DMS153 treated with DMSO at 0.1 percent for 48 hours (cell line): ENCODE measurements around the gene SOX6.
"Not testable (repeated sequence)": the region's sequence is repeated elsewhere in the genome, so short reads cannot be mapped to it uniquely, and the experiment has no call there.

Experiments
- DNase-seq: peaks from one replicate; lab custom pipeline; 2025; ENCODE audit not compliant: unreplicated experiment; lab: John Stamatoyannopoulos, UW

The SOX6 gene

DNA sequence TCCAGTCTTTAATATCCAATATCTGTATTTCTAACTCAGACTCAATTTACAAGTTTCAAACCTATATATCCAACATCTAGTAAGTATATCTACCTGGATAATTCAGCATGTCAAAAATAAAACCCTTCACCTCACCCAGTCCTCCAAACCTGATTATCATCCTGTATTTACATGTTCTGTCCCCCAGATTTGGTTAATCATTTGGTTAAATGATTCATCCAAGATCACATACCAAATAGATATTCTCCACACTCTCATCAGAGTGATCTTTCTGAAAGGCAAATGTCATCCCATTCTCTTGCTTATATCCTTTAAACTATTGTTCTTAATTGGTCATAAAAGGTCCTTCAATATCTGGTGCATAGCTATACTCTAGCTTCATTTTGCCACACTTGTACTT lies 199.0 kb downstream of the SOX6 start:
- no peak for DNase-seq

DNA sequence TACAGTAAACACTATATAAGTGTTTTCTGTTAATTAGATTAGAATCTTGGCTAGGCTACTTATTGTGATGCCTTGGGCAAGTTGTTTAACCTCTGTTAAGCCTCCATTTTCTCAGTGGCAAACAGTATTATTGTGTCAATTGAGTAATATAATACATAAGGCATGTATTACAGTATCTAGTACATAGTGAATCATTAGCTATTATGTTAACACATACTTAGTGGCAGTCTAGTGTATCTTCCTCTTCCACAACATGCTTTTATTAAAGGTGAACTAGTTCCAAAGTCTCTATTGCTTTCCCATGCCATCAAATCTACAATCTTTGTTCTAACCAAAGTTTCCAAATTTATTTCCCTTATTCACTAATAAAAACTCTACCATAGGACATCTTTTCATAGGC lies 200.9 kb downstream of the SOX6 start:
- DNase-seq = no peak

DNA sequence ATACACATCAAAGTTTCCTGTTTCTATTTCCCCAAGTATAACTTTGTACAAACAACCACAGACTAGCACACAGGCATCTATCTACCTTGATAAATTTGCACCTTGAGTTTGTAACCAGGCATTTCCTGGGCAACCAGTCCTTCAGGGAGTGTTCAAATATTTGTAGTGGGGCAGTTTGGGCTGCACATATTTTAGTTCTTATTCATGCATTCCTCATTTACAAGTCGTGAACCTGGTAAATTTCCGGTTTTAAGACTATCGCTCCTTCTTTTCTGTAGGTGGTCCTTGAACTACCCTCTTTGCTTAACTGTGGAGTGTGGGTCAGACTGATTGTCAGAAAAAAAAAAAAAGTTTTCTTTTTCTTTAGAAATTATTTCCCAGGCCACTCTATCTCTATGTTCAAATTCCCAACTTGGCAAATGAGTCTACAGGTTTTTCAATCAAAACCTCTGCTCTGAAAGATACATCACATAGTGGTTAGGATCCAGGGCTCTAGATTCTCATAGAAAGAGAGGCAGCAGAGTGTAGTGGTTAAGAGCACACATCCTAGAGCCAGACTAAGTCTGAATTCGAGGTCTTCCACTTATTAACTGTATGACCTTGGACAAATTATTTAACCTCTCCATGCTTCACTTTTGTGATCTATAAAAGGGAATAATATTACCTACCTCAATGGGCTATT lies 201.5 kb downstream of the SOX6 start:
- no peak for DNase-seq

DNA sequence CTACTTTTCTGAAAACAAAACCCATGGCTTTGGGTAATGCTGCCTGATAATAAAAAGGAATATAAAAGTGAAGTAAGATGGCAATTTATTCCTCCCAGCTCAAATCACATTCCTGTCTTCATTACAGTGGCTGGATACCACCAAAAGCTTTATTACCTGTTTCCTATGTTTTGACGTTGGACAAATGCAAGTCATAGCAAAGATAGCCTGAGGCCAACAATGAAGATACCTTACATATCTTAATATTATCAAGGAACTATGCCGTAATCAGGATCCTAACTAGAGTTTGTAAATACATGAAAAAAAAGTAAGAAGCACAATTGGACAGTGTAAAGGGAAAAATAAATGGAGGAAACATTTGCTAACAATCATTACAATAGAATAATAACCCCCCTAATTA lies 202.4 kb downstream of the SOX6 start:
- DNase-seq = no peak

DNA sequence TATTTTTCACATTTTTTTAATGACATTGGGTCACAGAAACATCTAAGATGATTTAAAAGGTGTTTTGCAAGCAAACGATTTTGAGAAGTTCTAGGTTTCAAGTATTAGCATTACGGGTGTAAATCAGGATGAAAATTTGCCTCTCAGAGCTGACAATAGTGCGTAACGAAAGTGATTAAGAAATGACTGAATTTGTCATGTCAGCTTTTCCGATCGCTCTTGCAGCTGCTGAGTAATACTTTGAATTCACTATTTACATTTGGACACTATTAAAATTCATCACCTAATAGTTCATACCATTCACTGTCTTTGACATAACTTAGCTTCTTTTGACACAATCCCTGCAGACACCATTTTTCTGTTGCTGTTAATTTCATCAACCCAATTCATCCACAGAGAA lies 205.2 kb downstream of the SOX6 start:
- DNase-seq = no peak

DNA sequence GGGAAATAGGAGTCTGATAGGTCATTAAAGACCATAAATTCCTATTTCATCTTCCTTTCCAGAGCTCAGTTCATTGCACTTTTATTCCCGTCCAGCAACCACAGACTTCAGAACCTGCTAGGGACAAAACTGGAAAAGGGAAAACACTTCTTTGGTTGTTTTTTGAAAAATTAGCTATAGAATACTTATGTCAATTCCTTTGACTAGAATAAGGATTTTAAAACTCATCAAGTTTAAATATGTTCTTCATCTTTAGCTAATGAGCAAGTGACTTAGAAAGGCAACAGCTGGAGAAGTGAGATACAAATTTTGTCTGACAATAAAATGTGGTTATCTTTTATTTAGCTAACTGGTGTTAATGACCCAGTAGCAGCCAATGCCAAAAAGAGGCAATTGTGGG lies 206.9 kb downstream of the SOX6 start:
- no peak for DNase-seq

DNA sequence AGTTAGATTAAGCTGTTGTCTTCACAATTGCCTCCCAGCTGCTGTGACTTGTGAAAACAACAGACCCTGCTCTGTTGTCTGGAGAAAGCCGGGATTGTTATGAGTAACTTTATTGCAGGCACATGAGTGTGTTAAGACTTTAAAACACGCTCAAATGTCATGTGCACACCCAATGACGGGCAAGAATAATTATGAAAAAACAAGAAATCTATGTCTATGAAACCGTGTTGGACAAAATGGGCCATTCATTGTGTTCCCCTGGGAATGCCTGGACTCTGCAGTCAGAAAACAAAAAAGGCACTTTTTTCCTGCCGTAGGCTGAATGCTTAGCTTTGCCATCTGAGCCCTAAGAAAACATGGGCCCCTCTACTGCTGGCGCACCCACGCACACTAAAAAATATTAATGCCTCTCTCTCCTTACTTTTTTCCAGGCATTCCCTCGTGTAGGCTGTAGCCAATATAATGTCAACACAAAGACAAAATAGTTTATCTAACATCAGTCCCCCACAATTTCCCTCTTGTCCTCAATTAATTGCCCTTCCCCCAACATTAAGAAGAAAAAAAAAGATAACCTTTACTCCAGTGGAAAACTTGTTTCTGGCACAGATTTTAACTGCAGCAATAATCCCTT lies 207.9 kb downstream of the SOX6 start:
- no peak for DNase-seq

DNA sequence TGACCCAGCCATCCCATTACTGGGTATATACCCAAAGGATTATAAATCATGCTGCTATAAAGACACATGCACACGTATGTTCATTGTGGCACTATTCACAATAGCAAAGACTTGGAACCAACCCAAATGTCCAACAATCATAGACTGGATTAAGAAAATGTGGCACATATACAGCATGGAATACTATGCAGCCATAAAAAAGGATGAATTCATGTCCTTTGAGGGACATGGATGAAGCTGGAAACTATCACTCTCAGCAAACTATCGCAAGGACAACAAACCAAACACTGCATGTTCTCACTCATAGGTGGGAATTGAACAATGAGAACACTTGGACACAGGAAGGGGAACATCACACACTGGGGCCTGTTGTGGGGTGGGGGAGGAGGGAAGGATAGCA lies 209.4 kb downstream of the SOX6 start:
- DNase-seq = not testable (repeated sequence)

DNA sequence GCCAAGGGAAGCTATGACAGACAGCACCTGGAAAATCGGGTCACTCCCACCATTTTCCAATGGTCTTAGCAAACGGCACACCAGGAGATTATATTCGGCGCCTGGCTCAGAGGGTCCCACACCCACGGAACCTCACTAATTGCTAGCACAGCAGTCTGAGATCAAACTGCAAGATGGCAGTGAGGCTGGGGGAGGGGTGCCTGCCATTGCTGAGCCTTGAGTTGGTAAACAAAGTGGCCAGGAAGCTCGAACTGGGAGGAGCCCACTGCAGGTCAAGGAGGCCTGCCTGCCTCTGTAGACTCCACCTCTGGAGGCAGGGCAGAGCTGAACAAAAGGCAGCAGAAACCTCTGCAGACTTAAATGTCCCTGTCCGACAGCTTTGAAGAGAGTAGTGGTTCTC lies 214.7 kb downstream of the SOX6 start:
- not testable (repeated sequence) for DNase-seq

DNA sequence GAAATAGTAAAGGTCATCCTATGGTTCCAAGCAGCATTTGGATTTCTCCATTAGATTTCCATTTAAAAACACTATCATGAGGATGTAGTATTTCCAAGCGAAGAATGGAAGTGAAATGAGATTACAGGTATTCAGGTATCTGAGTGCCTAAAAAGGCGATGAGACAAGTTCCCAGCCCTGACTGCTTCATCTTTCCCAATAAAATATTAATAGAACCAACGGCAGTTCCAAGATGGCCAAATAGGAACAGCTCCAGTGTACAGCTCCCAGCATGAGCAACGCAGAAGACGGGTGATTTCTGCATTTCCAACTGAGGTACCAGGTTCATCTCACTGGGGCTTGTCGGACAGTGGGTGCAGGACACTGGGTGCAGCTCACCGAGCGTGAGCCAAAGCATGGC lies 215.2 kb downstream of the SOX6 start:
- not testable (repeated sequence) for DNase-seq

DNA sequence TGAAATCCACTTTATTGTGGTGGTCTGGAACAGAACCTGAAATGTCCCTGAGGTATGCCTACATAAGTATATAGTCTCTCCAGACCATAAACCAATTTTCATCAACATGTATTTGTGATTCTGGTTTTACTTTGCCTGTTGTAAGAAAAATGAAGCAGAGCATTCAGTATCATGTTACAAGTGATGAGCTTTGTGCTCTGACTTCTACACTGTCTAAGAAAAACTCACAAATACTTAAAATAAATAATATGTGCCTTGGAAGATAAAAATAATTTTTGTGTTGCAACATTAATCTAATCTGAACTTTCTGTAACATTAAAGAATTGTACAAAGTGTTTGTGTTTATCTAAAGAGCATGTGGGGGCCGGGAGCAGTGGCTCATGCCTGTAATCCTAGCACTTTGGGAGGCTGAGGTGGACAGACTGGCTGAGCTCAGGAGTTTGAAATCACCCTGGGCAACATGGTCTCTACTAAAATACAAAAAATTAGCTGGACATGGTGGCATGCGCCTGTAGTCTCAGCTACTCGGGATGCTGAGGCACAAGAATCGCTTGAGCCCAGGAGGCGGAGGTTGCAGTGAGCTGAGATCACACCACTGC lies 219.5 kb downstream of the SOX6 start:
- no peak for DNase-seq

DNA sequence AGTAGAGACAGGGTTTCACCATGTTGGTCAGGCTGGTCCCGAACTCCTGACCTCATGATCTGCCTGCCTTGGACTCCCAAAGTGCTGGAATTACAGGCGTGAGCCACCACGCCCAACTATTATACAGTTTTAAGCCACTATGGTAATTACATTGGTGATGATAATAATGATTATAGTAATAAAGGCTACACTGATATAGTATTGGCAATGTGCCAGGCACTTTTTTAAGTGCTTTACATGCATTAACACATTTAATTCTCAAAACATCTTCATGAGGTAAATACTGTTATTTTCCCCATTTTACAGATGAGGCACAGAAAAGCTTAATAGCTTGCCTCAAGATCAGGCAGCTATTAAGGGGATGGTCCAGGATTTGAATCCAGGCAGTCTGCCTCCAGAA lies 222.5 kb downstream of the SOX6 start:
- no peak for DNase-seq

DNA sequence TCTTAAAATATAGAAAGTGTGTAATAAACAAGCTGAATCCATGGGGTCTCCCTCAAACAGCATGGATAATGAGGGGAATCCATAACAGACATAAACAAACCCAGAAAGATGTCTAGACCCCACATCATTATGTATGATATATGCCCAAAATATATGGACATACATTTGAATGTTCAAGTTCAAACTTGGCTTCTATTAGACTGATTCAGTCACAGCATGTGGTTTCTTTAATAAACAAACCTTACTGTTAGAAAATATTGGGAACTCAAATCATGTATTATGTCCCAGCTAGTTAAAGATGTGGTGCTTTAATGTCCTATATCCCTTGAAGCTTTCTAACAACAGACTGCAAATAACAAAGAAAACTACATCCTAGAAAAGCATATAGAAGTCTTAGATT lies 228.6 kb downstream of the SOX6 start:
- DNase-seq = no peak

DNA sequence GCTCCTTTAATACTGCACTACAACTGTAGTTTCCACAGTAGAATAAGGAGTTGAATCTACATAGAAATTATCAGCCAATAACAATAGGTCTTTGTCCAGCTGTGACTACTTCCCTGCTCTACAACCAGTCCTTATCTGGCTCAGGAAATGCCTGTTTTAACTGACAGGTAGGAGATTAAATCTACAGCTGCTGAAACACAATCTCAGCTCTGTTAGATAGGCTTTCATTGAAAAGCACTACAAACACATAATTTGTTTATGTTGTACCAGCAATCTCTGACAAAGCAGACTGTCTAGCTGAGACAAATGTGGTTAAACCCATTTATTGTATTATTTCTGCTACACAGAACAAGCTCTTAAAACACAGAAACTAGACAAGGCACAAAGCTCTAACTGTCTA lies 230.0 kb downstream of the SOX6 start:
- DNase-seq = peak; percentile 88

DNA sequence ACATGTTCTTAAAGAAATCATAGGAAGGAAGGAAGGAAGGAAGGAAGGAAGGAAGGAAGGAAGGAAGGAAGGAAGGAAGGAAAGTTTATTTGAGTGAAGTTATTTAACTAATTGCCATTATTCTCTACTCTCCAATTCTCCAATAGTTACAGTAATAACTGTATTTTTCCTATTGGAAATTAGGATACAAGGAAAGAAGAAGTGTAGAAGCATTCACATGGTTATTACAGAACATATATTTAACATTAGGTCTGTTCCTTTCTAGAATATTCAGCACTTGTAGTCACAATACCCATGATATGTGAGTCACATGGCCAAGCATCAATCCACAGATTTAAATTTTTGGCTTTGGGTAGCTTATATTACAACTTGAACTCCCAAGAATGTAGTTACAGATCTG lies 230.6 kb downstream of the SOX6 start:
- DNase-seq = no peak

DNA sequence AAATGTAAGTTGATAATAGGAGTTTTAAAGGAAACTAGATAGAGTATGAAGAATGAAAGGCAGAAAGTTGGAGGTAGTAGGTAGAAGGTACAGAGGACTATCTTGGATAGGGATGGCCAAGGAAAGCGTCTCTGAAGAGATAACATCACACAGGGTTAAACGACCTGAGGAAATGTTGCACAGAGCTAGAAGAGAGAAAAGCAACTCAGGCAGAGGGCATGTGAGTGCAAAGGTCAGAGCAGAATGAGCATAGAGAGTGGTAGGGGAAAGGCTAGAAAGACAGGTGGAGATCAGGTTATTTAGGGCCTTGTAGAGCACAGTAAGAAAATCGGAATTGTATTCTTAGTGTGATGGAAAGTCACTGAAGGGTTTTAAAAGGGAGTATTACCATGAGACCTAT lies 232.0 kb downstream of the SOX6 start:
- no peak for DNase-seq

DNA sequence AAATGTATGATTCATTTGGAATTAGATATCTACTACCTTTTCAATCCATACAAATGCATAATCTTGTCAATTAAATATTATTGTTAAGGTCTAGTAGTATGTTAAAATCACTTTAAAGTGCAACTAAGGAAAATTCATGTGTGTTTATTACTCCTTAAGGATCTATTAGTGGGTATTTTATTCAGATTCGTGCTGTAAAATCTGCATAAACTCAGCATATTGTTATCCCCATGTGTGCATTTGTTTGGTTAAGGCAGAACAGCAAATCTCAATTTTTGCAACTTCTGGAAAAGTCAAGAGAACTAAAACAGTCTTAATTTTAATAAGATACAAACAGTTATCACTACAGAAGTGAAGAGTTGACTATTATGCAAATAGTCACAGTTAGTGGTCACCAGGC lies 234.5 kb downstream of the SOX6 start:
- DNase-seq = no peak

DNA sequence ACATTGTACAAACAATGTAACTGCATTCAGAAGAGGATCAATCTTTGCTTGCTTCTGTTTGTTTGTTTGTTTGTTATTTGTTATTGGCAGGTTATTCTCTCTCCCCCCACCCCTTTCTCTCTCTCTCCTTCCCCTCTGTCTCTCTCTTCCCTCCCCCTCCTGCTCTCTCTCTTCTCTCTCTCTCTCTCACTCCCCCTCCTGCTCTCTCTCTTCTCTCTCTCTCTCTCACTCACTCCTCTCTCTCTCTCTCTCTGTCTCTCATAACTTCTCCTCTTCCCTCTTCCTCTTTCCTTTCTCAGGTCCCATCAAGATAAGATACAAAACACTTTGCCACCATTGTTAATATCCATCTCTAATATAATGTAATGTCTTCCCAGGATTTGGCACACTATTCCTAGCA lies 236.3 kb downstream of the SOX6 start:
- DNase-seq = no peak

DNA sequence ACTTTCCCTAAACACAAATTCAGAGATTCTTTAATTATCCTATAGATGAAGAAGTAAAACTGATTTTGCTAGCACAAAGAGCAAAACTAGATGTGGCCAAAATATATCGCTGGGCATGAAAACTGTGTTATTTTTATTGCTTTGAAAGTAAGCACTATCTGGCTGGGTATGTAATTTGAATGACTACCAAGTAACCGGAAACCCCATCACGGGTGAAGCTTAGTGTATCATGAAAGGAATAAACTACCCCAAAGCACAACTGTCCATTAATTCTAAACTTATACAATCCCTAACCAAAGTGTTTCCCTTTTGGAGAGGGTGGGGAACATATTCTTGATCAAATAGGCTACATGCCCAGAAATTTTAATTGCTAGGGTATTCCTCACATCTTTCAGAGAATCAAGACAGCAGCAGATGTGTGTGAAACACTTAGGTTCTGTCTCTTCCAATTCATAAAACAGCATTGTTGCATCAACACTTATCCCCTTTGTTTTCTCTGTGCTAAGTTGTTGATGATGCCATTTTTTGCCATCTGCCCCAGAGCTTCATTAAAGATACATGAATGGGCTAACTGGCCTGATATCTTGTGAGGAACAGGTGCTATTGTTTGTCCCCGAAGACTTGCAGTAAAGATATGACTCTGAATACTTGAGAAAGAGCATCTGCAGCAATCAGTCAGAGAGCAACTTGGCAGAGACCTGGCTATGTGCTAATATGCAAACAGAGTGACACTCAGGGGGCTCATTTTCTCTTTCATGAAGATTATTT lies 238.2 kb downstream of the SOX6 start:
- no peak for DNase-seq

DNA sequence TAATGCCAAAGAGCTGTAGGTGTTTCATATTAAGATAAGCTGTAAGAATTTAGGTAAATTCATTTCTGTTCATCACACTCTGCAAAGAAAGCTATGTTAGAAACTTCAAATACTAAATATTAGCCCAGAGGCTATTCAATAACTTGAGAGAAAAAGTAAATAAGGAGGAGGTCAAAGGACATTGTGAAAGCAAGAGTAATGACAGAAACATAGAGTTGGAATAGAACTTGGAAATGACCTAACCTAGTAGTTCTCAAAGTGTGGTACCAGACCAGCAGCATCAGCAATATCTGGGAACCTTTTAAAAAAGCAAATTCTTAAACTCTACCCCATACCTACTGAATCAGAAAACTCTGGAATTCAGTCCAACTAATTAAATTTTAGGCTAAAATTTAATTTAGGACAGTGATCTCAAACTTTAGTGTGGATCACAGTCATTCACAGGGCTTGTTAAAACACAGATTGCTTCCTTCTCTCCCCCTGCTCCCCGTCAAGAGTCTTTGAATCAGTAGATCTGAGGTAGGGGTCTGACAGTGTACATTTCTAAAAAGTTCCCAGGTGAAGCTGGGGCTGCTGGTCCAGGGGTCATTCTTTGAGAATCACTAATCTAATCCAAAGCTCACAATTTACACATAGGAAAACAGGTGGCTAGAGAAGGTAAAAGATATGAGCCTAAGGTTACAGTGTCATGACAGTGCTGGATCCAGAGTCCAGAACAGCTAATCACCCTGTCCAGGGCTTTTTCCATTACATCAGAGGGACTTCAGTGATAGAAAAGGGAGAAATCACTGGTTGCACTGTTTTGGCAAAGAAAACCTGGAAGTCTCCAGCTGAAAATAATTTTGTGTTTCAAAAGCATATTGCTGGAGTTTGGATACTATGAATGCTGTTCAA lies 241.1 kb downstream of the SOX6 start:
- no peak for DNase-seq

DNA sequence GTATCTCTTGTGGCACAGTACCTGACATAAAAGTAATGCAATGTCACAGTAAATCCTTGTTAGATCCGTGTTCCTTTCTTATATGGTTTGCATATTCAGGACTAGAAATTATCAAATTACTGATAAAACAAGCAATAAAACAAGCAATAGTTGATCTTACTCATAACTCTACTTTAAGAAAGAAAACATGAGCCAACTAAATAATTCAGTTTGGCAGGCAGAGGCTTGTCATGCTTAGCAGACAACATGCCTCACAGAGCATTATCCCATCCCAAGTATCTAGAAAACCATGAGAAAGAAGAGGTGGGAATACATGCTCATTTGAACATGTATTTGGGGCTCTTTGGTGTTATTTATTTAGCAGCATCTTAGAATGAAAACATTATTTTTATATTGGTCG lies 241.9 kb downstream of the SOX6 start:
- DNase-seq = no peak
